ENCODE measurements around the gene CERK.

CERK gene

DNA sequence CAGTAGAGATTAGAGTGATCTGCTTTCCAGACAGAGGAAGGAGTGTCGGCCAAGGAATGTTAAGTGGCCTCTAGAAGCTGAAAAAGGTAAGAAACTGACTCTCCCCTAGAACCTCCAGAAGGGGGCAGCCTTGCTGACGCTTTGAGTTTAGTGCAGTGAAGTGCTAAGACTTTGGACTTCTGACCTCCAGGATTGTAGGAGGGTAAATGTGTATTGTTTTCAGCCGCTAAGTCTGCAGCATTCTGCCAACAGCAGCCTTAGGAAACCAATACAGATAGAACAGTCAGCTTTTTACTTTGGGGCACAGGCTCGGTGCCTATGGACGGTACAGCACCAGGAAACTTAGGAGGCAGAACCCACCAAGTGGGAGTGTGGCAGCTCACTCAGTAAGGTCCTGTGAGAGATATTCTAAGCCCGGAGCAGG lies 20.8 kb upstream of the CERK start:
- H3K4me3 ChIP-seq (ENCODE audit: low read depth, low read length) = no peak overlapping the region
- DNase-seq (ENCODE audit: low read depth) = no peak
- TF ChIP-seq, protein P1, sequence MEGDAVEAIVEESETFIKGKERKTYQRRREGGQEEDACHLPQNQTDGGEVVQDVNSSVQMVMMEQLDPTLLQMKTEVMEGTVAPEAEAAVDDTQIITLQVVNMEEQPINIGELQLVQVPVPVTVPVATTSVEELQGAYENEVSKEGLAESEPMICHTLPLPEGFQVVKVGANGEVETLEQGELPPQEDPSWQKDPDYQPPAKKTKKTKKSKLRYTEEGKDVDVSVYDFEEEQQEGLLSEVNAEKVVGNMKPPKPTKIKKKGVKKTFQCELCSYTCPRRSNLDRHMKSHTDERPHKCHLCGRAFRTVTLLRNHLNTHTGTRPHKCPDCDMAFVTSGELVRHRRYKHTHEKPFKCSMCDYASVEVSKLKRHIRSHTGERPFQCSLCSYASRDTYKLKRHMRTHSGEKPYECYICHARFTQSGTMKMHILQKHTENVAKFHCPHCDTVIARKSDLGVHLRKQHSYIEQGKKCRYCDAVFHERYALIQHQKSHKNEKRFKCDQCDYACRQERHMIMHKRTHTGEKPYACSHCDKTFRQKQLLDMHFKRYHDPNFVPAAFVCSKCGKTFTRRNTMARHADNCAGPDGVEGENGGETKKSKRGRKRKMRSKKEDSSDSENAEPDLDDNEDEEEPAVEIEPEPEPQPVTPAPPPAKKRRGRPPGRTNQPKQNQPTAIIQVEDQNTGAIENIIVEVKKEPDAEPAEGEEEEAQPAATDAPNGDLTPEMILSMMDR (IDR thresholded peaks at IDR 0.05; ENCODE audit: control insufficient read depth, extremely low read depth, insufficient read depth) = peak; percentile 61

DNA sequence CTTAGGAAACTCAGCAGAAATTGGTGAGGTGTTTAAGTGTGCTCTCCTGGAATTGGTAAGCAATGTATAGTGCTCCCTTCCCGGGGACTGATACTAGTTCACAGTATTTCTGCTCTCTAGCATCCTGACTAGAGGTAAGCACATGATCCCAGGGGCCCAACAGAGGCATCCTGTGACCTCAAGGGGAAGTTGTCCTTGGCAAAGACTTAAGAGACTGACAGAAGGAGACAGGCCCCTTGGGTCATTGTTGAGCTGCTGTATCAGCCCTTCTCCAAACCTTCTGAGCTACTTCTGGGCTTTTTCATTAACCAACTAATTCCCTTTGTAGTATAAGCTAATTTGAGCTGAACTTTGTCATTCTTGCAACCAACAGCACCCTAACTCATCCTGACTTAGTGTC lies 20.1 kb upstream of the CERK start:
- DNase-seq (ENCODE audit: low read depth) = no peak
- TF ChIP-seq, protein P1 (IDR thresholded peaks at IDR 0.05; ENCODE audit: control insufficient read depth, extremely low read depth, insufficient read depth) = no peak
- no peak overlapping the region for H3K4me3 ChIP-seq (ENCODE audit: low read depth, low read length)

DNA sequence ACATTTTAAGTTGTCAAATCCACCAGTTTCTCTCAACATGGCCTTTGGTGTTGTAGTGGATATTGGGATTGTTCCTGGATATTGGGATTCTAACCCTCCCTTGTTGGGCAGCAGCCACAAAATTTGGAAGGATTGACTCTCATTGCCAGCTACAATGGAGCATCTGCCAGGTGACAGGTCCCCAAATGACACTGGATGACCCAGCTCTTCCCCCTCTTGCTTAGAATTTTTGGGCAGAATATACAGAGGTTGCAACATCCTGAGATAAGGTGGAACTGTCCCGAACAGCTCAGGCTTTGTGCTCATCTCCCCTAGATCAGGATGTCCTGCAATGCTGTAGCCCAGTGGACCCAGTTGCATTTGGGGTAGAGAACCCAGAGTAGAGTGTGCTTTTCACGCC lies 19.1 kb upstream of the CERK start:
- TF ChIP-seq, protein P1 (IDR thresholded peaks at IDR 0.05; ENCODE audit: control insufficient read depth, extremely low read depth, insufficient read depth) = no peak

DNA sequence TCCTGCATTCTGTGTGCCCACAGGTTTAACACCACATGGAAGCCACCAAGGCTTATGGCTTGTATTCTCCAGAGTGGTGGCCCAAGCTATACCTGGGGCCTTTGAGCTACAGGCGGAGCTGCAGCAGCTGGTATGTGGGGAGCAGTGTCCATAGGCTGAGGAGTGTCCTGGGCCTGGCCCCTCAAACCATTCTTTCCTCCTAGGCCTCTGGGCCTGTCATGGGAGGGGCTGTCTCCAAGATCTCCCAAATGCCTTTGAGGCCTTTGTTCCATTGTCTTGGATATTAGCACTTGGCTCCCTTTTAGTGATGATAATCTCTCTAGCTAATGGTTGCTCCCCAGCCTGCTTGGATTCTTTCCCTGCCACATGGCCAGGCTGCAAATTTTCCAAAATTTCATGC lies 18.0 kb upstream of the CERK start:
- H3K4me3 ChIP-seq (ENCODE audit: low read depth, low read length) = no peak overlapping the region
- TF ChIP-seq, protein P1 (IDR thresholded peaks at IDR 0.05; ENCODE audit: control insufficient read depth, extremely low read depth, insufficient read depth) = no peak
- no peak for DNase-seq (ENCODE audit: low read depth)

More for the DNA sequence above, 19.1 kb upstream of the CERK start:
- no peak for DNase-seq (ENCODE audit: low read depth)
- no peak overlapping the region for H3K4me3 ChIP-seq (ENCODE audit: low read depth, low read length)

DNA sequence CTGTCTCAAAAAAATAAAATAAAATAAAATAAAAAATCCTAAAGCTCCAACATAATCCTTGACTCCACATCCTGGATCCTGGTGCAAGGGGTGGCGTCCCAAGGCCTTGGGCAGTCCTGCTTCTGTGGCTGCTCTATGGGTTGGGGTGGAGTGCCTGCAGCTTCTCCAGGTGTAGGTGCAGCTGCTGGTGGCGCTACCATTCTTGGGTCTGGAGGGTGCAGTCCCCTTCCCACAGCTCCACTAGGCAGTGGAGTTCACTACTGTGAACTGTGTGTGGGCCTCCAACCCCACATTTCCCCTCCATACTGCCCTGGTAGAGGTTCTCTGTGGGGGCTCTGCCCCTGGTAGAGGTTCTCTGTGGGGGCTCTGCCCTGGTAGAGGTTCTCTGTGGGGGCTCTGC lies 17.5 kb upstream of the CERK start:
- no peak for DNase-seq (ENCODE audit: low read depth)
- H3K4me3 ChIP-seq (ENCODE audit: low read depth, low read length) = no peak overlapping the region
- TF ChIP-seq, protein P1 (IDR thresholded peaks at IDR 0.05; ENCODE audit: control insufficient read depth, extremely low read depth, insufficient read depth) = no peak

DNA sequence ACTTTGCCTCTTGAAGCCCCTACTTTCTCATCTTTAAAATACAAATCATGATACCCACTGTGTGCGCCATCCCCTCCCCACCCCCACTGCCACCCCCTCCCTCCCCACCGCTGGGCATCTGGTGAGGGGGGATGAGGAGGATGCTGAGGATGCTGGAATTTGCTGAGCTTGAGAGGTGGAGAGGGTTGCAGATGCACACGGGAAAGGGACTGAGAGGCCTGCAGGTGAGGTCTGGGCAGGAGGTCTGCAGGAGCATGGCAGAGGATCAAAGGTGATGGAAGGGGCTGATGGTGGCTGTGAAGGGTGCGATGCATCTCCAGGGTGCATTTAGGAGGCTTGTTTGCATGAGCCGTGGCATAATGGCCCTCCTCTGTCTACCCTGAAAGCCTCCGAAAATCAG lies 16.8 kb upstream of the CERK start:
- TF ChIP-seq, protein P1 (IDR thresholded peaks at IDR 0.05; ENCODE audit: control insufficient read depth, extremely low read depth, insufficient read depth) = no peak
- DNase-seq (ENCODE audit: low read depth) = no peak
- no peak overlapping the region for H3K4me3 ChIP-seq (ENCODE audit: low read depth, low read length)

DNA sequence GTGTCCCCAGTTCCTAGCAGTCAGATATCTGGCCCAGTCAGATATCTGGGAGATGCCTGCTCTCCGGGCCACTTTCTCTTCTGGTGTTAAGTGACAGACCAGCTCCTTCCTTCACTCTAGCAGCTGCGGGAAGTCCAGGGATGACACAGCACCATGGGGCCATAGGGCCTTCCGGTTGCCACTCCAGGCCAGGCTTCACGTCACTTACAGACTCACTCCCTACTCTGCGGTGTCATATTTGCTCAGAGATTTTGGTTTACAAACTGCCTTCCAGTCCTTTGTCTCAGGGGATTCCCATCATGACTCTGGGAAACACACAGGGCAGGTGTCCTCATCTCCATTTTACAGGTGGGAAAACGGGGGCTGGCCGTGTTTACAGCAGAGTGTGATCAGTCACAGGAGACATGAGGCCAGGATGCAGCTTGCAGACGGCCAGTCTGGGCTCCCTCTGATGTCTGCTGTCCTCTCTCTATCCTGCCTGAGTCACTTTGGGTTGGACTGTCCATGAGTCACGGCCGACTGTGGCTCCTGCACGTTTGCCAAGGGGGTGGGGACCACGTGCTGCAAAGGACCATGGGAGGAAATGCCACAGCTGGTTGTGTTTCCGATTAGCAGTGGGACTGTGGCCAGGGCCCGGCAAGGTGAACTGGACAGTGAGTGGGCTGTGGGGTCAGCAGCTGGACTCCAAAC lies 16.2 kb upstream of the CERK start:
- no peak overlapping the region for H3K4me3 ChIP-seq (ENCODE audit: low read depth, low read length)
- no peak for DNase-seq (ENCODE audit: low read depth)
- TF ChIP-seq, protein P1 (IDR thresholded peaks at IDR 0.05; ENCODE audit: control insufficient read depth, extremely low read depth, insufficient read depth) = no peak

All from LNCaP clone FGC (cell line).